Posterior cingulate gyrus (tissue), 11 donors: ENCODE measurements around the gene CALHM5.

Source experiments
- DNase-seq, 10 donors: peaks; one replicate each; pipeline versions ENCODE4 v3.0.0 to v3.0.0-alpha.2; 2020 to 2021; ENCODE audit warnings: mixed read lengths in 3 of 10
- intact Hi-C: fragments of 100-400 bp; cut with DNase I; formaldehyde crosslinking; loops from one replicate; pipeline ENCODE4 v1.15.1; 2023

Gene CALHM5

DNA sequence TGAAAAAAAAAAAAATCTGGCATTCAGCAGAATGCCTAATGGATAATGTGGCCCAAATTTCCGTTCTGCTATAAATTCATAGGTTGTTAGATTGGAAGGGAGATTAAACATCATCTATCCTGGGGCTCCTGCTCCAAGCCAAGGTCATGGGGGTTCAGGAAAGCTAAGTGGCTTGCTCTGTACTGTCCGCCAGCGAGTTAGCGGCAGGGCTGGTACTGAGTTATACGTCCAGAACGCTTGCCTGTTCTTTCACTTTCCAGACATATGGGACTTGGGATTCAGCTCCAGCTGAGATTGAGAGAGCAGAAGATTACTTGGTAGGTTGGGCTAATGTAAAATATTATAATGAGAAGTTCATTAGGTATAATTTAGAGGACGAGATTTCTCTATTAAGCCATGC lies 60.7 kb downstream of the CALHM5 start:
- DNase-seq: peak in 3 of 10 donors; percentile 6 to 77 (median 44)
- intact Hi-C loops: loop anchor here (5.0 kb wide), 1 partner anchor 355 kb away; no protein-coding TSS in a partner anchor
